ENCODE data around the gene IL7R. TPM values are rescaled to one million over a fixed set of nuclear protein-coding genes. Genes with fewer than 3 reads are reported as not detected.

IL7R gene
- total and polyA plus RNA-seq, 8 donors = 3.9 to 144 (median 9.0) TPM

DNA sequence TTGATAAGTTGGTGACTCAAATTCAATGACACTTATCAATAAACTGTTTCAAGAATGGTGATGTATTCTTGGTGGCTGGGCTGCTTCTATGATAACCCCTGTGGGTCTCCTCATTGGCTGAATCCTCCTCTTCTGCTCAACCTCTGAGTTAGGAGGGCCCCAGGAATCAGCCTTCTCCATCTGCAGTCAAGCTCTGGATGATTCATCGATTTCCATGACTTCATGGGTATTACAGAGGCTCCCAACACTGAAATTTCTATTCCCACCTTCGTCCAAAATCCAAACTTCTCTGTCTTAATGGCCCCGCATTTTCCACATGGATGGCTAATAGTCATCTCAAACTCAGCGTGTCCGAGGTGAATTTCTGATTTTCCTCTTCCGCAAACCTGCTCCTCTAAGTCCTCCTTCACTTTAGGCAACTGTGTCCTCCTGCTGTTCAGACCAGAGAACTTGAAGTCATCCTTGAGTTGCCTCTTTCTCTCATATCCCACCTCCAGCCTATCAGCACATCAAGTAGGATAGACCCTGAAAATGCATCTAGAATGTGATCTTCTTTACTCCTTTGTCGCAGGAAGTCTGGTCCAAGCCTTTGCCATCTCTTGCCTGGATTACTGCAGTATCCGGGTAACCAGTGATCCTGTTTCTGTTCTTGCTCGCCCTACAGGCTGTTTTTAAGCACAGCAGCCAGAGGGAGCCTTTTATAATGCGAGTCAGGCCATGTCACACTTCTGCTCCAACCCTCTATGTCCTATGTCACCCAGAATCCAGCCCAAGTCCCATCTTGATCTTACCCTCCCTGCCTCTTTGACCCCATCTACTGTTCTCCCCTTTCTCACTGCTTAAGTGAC is 41.4 kb upstream of the IL7R start:
- Histone ChIP-seq H3K4me3 (no peak overlapping the region), H3K4me1 (peaks cover 0 to 3% of the 10 kb centered on the region in 2 donors), H3K9me3 (no peaks in the 10 kb centered on the region), H3K27ac (no peak overlapping the region), H3K36me3 (no peaks in the 10 kb centered on the region), H3K27me3 (no peaks in the 10 kb centered on the region)
- TF ChIP-seq, protein P1, sequence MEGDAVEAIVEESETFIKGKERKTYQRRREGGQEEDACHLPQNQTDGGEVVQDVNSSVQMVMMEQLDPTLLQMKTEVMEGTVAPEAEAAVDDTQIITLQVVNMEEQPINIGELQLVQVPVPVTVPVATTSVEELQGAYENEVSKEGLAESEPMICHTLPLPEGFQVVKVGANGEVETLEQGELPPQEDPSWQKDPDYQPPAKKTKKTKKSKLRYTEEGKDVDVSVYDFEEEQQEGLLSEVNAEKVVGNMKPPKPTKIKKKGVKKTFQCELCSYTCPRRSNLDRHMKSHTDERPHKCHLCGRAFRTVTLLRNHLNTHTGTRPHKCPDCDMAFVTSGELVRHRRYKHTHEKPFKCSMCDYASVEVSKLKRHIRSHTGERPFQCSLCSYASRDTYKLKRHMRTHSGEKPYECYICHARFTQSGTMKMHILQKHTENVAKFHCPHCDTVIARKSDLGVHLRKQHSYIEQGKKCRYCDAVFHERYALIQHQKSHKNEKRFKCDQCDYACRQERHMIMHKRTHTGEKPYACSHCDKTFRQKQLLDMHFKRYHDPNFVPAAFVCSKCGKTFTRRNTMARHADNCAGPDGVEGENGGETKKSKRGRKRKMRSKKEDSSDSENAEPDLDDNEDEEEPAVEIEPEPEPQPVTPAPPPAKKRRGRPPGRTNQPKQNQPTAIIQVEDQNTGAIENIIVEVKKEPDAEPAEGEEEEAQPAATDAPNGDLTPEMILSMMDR (IDR thresholded peaks at IDR 0.05) = peak; percentile 36 to 60
- ATAC-seq = peak; percentile 84
- no peak for DNase-seq
- intact Hi-C loops (cut with DNase I) = no loop called here

DNA sequence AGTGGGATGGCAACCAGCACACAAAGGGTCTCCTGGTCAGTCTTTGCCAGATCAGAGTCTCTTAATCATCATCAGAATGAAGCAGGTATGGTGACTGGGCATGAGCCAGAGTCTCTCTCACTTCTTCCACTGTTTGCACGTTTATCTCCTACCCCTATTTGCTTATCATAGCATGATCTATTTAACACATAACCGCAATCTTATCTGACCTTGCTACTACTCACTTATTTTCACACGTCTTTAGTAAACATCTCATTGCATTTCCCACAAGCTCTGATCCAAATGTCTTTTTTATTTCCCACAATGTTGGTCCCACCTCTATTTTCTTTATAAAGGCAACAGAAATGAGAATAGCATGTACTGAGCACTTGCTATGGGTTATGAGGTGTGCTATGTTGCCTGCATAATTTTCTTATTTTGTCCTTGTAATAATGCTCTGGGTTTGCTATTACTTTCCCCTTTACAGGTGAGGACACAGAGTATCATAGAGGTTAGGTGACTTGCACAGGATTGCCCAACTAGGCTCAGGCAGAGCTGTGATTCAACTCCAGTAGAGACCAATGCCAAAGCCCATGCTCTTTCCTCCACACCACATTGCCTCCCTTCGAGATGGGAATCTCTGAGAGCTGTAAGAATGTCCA is 39.7 kb upstream of the IL7R start:
- DNase-seq (no peak), ATAC-seq (no peak)
- TF ChIP-seq, protein P1 (IDR thresholded peaks at IDR 0.05) = no peak
- H3K27me3 ChIP-seq = no peaks in the 10 kb centered on the region
- no peaks in the 10 kb centered on the region for H3K36me3 ChIP-seq
- H3K4me1 ChIP-seq = peaks cover 0 to 13% of the 10 kb centered on the region in 2 donors
- no peak overlapping the region for H3K27ac ChIP-seq
- no peak overlapping the region for H3K4me3 ChIP-seq
- H3K9me3 ChIP-seq = no peaks in the 10 kb centered on the region
- intact Hi-C loops (cut with DNase I) = no loop called here

DNA sequence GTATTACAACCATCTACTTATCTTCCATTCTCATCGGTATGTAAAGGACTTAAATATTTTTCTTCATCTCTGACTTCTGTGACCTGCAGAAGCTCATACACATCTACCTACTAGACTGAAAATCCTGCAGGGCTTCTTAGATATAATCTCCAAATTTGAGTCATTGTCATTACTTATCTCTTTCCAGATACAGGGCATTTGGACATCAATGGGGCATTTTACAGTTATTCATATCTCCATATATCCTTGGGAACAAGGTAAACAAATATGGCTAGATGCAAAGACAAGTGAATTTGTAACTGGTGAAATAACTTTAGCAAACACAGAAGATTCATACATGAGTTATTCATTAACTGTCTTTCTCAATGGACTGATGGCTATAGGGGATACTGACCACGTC is 37.7 kb upstream of the IL7R start:
- H3K27me3 ChIP-seq = no peaks in the 10 kb centered on the region
- H3K36me3 ChIP-seq = no peaks in the 10 kb centered on the region
- no peak overlapping the region for H3K4me3 ChIP-seq
- intact Hi-C loops (cut with DNase I) = no loop called here
- TF ChIP-seq, protein P1 (IDR thresholded peaks at IDR 0.05) = no peak
- H3K4me1 ChIP-seq = peaks cover 0 to 13% of the 10 kb centered on the region in 2 donors
- no peak for ATAC-seq
- no peak overlapping the region for H3K27ac ChIP-seq
- no peaks in the 10 kb centered on the region for H3K9me3 ChIP-seq
- DNase-seq = no peak

DNA sequence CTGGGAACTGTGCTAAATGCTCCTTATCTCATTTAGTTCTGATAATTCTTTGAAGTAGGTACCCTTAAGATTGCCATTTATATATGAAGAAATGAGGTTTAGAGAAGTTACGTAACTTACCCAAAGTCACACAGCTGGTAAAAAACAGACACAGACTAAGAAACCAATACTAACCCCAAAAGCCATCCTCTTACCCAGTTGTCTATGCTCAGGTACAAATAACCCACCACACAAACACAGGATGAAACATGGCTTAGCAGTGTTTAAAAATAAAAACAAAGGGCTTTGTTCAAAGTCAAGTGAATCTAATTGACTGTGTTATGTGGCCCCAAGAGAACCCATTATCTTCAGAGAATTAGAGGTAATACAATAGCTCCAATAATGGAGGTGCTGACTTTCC is 37.0 kb upstream of the IL7R start:
- Histone ChIP-seq H3K4me3 (no peak overlapping the region), H3K9me3 (no peaks in the 10 kb centered on the region), H3K36me3 (no peaks in the 10 kb centered on the region), H3K27ac (no peak overlapping the region), H3K4me1 (peaks cover 0 to 13% of the 10 kb centered on the region in 2 donors), H3K27me3 (no peaks in the 10 kb centered on the region)
- ATAC-seq (no peak), DNase-seq (no peak)
- TF ChIP-seq, protein P1 (IDR thresholded peaks at IDR 0.05) = no peak
- intact Hi-C loops (cut with DNase I) = no loop called here

DNA sequence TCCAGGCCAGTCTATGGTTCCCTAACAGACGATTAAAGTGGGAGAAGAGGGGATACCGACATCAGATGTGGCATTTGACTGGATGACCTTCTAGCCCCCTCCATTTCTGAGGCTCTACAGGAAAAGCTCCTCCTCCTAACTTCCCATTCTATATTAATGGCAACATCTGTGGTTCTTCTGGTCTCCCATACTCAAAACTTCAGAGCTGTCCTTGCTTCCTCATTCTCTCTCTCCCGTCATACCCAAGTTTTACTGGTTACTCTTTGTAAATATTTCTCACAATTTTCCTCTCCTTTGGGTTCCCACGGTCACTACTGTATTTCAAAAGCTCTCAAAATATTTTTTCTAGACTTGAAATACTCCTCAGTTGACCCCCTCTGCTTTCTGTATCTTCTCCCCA is 36.0 kb upstream of the IL7R start:
- Histone ChIP-seq H3K4me3 (no peak overlapping the region), H3K36me3 (no peaks in the 10 kb centered on the region), H3K4me1 (peaks cover 0 to 13% of the 10 kb centered on the region in 2 donors), H3K9me3 (no peaks in the 10 kb centered on the region), H3K27me3 (no peaks in the 10 kb centered on the region), H3K27ac (no peak overlapping the region)
- intact Hi-C loops (cut with DNase I) = no loop called here
- no peak for DNase-seq
- ATAC-seq = no peak
- TF ChIP-seq, protein P1 (IDR thresholded peaks at IDR 0.05) = no peak
